Esophagus squamous epithelium (tissue), 4 donors: ENCODE measurements around the gene RAB6B.

ENCODE experiments used
- POLR2A ChIP-seq, 4 donors: fragments of 450-650 bp; IDR thresholded peaks; one replicate each; pipeline ENCODE4 v1.6.1; 2017; ENCODE audit warnings: antibody characterized with exemption in 4 of 4, mild to moderate bottlenecking in 4 of 4, moderate library complexity in 3 of 4
- TF ChIP-seq, protein P1 (sequence below), 6 experiments: fragments of 450-650 bp in 4 of 6; fragments of 200-600 bp in 2 of 6; sonication (generic) in 2 of 6; IDR thresholded peaks; one replicate each; pipeline ENCODE4 v1.5.1; 2016 to 2019; ENCODE audit warnings: antibody characterized with exemption in 6 of 6, mild to moderate bottlenecking in 4 of 6, moderate library complexity in 4 of 6

DNA sequence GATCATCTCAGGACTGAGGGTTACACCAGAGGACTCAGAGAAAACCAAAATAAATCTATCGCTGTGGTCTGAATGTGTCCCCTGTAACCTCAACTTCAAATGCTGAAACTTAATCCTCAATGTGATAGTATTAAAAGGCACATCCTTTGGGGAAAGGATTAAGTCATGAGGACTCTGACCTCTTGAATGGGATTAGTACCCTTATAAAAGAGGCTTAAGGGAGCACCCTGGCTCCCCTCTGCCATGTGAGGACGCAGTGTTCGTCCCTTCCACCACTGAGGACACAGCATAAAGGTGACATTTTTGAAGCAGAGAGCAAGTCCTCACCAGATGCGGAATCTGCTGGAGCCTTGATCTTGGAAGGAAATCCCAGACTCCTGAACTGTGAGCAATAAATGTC lies 50.6 kb downstream of the RAB6B start:
- TF ChIP-seq, protein P1, sequence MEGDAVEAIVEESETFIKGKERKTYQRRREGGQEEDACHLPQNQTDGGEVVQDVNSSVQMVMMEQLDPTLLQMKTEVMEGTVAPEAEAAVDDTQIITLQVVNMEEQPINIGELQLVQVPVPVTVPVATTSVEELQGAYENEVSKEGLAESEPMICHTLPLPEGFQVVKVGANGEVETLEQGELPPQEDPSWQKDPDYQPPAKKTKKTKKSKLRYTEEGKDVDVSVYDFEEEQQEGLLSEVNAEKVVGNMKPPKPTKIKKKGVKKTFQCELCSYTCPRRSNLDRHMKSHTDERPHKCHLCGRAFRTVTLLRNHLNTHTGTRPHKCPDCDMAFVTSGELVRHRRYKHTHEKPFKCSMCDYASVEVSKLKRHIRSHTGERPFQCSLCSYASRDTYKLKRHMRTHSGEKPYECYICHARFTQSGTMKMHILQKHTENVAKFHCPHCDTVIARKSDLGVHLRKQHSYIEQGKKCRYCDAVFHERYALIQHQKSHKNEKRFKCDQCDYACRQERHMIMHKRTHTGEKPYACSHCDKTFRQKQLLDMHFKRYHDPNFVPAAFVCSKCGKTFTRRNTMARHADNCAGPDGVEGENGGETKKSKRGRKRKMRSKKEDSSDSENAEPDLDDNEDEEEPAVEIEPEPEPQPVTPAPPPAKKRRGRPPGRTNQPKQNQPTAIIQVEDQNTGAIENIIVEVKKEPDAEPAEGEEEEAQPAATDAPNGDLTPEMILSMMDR (IDR thresholded peaks at IDR 0.05), result no peak
- TF ChIP-seq POLR2A (IDR thresholded peaks at IDR 0.05), result no peak
